Measurements from ENCODE around the gene ACSL1.
"Not testable (repeated sequence)": the region's sequence is repeated elsewhere in the genome, so short reads cannot be mapped to it uniquely, and the experiment has no call there.

The ACSL1 gene

GRCh38 chr4:184785813-184786212 is 40.0 kb downstream of the ACSL1 start:
- no peak for DNase-seq

- no peak for DNase-seq
Measured at GRCh38 chr4:184784628-184785257, 41.0 kb downstream of the ACSL1 start.

GRCh38 chr4:184782731-184783373 is 42.9 kb downstream of the ACSL1 start:
- DNase-seq: no peak

GRCh38 chr4:184779160-184779559 is 46.6 kb downstream of the ACSL1 start:
- DNase-seq: not testable (repeated sequence)

- no peak for DNase-seq
Measured at GRCh38 chr4:184778325-184778724, 47.4 kb downstream of the ACSL1 start.

GRCh38 chr4:184776821-184777220 is 48.9 kb downstream of the ACSL1 start:
- no peak for DNase-seq

- no peak for DNase-seq
Measured at GRCh38 chr4:184775854-184776555, 49.8 kb downstream of the ACSL1 start.

- DNase-seq: no peak
Measured at GRCh38 chr4:184774152-184774551, 51.6 kb downstream of the ACSL1 start.

GRCh38 chr4:184771416-184771815 is 54.4 kb downstream of the ACSL1 start:
- no peak for DNase-seq

- DNase-seq: no peak
Measured at GRCh38 chr4:184769141-184769765, 56.5 kb downstream of the ACSL1 start.

GRCh38 chr4:184768296-184768695 is 57.5 kb downstream of the ACSL1 start:
- no peak for DNase-seq

- DNase-seq: no peak
Measured at GRCh38 chr4:184766446-184766845, 59.3 kb downstream of the ACSL1 start.

- no peak for DNase-seq
Measured at GRCh38 chr4:184765473-184766340, 60.1 kb downstream of the ACSL1 start.

GRCh38 chr4:184764601-184765000 is 61.2 kb downstream of the ACSL1 start:
- DNase-seq: no peak

- no peak for DNase-seq
Measured at GRCh38 chr4:184763150-184763780, 62.5 kb downstream of the ACSL1 start.

- peak; percentile 22 to 28 for DNase-seq
Measured at GRCh38 chr4:184762100-184762499, 63.7 kb downstream of the ACSL1 start.

- no peak for DNase-seq
Measured at GRCh38 chr4:184760681-184761080, 65.1 kb downstream of the ACSL1 start.

- DNase-seq: no peak
Measured at GRCh38 chr4:184757810-184758209, 68.0 kb downstream of the ACSL1 start.

- DNase-seq: no peak
Measured at GRCh38 chr4:184756399-184756798, 69.4 kb downstream of the ACSL1 start.

GRCh38 chr4:184755278-184755677 is 70.5 kb downstream of the ACSL1 start:
- DNase-seq: no peak

- DNase-seq: no peak
Measured at GRCh38 chr4:184752496-184753275, 73.1 kb downstream of the ACSL1 start.
